Measurements from ENCODE around the gene CPVL. TPM values are rescaled to one million over a fixed set of nuclear protein-coding genes. Genes with fewer than 3 reads are reported as not detected.

Gene CPVL
- polyA plus RNA-seq, 3 donors = 410 to 1,111 (median 1,108) TPM

- Mint-ChIP-seq H3K36me3 (peaks cover 69 to 80% of the 10 kb centered on the region in 2 donors), H3K4me1 (no peaks in the 10 kb centered on the region), H3K9me3 (peaks cover 0 to 3% (median 0%) of the 10 kb centered on the region in 7 donors), H3K27ac (no peak overlapping the region), H3K4me3 (no peak overlapping the region), H3K27me3 (ENCODE audit: low read depth in 3 of 3) (peaks cover 0 to 3% (median 0%) of the 10 kb centered on the region in 3 donors)
- no peak for TF ChIP-seq CTCF (IDR thresholded peaks at IDR 0.05)
- Histone ChIP-seq H3K4me2 (replicated peaks; ENCODE audit: extremely low read depth, low read length, poor library complexity, severe bottlenecking) (no peak overlapping the region), H3K4me3 (replicated peaks in 1 of 3; ENCODE audit: low read depth in 2 of 3, low read length in 3 of 3) (no peak overlapping the region), H3K9ac (ENCODE audit: insufficient read depth, low read length, poor library complexity, severe bottlenecking) (no peak overlapping the region), H4K20me1 (ENCODE audit: insufficient read depth, low read length) (peaks cover 67% of the 10 kb centered on the region), H3K4me1 (ENCODE audit: control insufficient read depth in 1 of 2, insufficient read depth in 2 of 2, low read length in 2 of 2) (no peaks in the 10 kb centered on the region), H2AFZ (ENCODE audit: insufficient read depth, low read depth, low read length, poor library complexity, severe bottlenecking) (no peak overlapping the region), H3K36me3 (replicated peaks in 1 of 2; ENCODE audit: control insufficient read depth in 1 of 2, insufficient read depth in 2 of 2, low read length in 2 of 2) (peaks cover 51 to 96% of the 10 kb centered on the region in 2 donors), H3K79me2 (ENCODE audit: insufficient read depth, low read length) (no peaks in the 10 kb centered on the region), H3K9me3 (replicated peaks in 1 of 2; ENCODE audit: control insufficient read depth in 1 of 2, insufficient read depth in 1 of 2, low read length in 2 of 2) (no peaks in the 10 kb centered on the region), H3K27ac (ENCODE audit: low read depth in 1 of 2, low read length in 2 of 2) (no peak overlapping the region), H3K27me3 (ENCODE audit: control insufficient read depth in 2 of 2, insufficient read depth in 2 of 2, low read length in 2 of 2) (no peaks in the 10 kb centered on the region)
- intact Hi-C loops (cut with micrococcal nuclease) = no loop called here
- 92% methylated on average over 4 of the region's 5 CpGs for WGBS (ENCODE audit: insufficient coverage)
- no peak for DNase-seq
Observed at GRCh38 chr7:29071203-29071874, 75.0 kb downstream of the CPVL start.

GRCh38 chr7:29066641-29067040 lies 79.7 kb downstream of the CPVL start:
- peaks cover 0 to 2% (median 2%) of the 10 kb centered on the region in 3 donors for H3K27me3 Mint-ChIP-seq (ENCODE audit: low read depth in 3 of 3)
- no peaks in the 10 kb centered on the region for H3K4me1 Mint-ChIP-seq
- no peak overlapping the region for H3K27ac Mint-ChIP-seq
- no peak overlapping the region for H3K4me3 Mint-ChIP-seq
- H2AFZ ChIP-seq (ENCODE audit: insufficient read depth, low read depth, low read length, poor library complexity, severe bottlenecking) = no peak overlapping the region
- WGBS (ENCODE audit: insufficient coverage) = 93% methylated on average over 2 of the region's 2 CpGs
- no peak overlapping the region for H3K9ac ChIP-seq (ENCODE audit: insufficient read depth, low read length, poor library complexity, severe bottlenecking)
- peaks cover 46 to 58% of the 10 kb centered on the region in 2 donors for H3K36me3 Mint-ChIP-seq
- H4K20me1 ChIP-seq (ENCODE audit: insufficient read depth, low read length) = peaks cover 65% of the 10 kb centered on the region
- peaks cover 77 to 99% of the 10 kb centered on the region in 2 donors for H3K36me3 ChIP-seq (replicated peaks in 1 of 2; ENCODE audit: control insufficient read depth in 1 of 2, insufficient read depth in 2 of 2, low read length in 2 of 2)
- intact Hi-C loops (cut with micrococcal nuclease) = no loop called here
- no peaks in the 10 kb centered on the region for H3K9me3 ChIP-seq (replicated peaks in 1 of 2; ENCODE audit: control insufficient read depth in 1 of 2, insufficient read depth in 1 of 2, low read length in 2 of 2)
- TF ChIP-seq CTCF (IDR thresholded peaks at IDR 0.05) = no peak
- H3K4me1 ChIP-seq (ENCODE audit: control insufficient read depth in 1 of 2, insufficient read depth in 2 of 2, low read length in 2 of 2) = no peaks in the 10 kb centered on the region
- no peaks in the 10 kb centered on the region for H3K79me2 ChIP-seq (ENCODE audit: insufficient read depth, low read length)
- no peak overlapping the region for H3K27ac ChIP-seq (ENCODE audit: low read depth in 1 of 2, low read length in 2 of 2)
- H3K4me2 ChIP-seq (replicated peaks; ENCODE audit: extremely low read depth, low read length, poor library complexity, severe bottlenecking) = no peak overlapping the region
- peaks cover 0 to 4% (median 0%) of the 10 kb centered on the region in 7 donors for H3K9me3 Mint-ChIP-seq
- H3K4me3 ChIP-seq (replicated peaks in 1 of 3; ENCODE audit: low read depth in 2 of 3, low read length in 3 of 3) = no peak overlapping the region
- no peak for DNase-seq
- no peaks in the 10 kb centered on the region for H3K27me3 ChIP-seq (ENCODE audit: control insufficient read depth in 2 of 2, insufficient read depth in 2 of 2, low read length in 2 of 2)

Measured in CD14-positive monocyte (primary cell).